ENCODE measurements around the gene IRS2.

The IRS2 gene

GRCh38 chr13:109760951-109761350 lies 25.4 kb downstream of the IRS2 start:
- DNase-seq = no peak

- no peak for DNase-seq
These were observed 26.0 kb downstream of the IRS2 start for GRCh38 chr13:109760402-109760801.

GRCh38 chr13:109759609-109760008 lies 26.8 kb downstream of the IRS2 start:
- DNase-seq = no peak

GRCh38 chr13:109758937-109759480 lies 27.4 kb downstream of the IRS2 start:
- no peak for DNase-seq

- no peak for DNase-seq
These were observed 29.6 kb downstream of the IRS2 start for GRCh38 chr13:109756778-109757177.

GRCh38 chr13:109755997-109756396 lies 30.4 kb downstream of the IRS2 start:
- no peak for DNase-seq

- no peak for DNase-seq
These were observed 30.8 kb downstream of the IRS2 start for GRCh38 chr13:109755551-109755950.

- no peak for DNase-seq
These were observed 34.9 kb downstream of the IRS2 start for GRCh38 chr13:109751477-109751876.

GRCh38 chr13:109750221-109750775 lies 36.1 kb downstream of the IRS2 start:
- no peak for DNase-seq

- DNase-seq = no peak
These were observed 37.0 kb downstream of the IRS2 start for GRCh38 chr13:109749365-109749764.

- DNase-seq = no peak
These were observed 37.7 kb downstream of the IRS2 start for GRCh38 chr13:109748677-109749076.

GRCh38 chr13:109747524-109747923 lies 38.9 kb downstream of the IRS2 start:
- DNase-seq = no peak

- no peak for DNase-seq
These were observed 40.0 kb downstream of the IRS2 start for GRCh38 chr13:109746364-109746763.

- DNase-seq = no peak
These were observed 40.7 kb downstream of the IRS2 start for GRCh38 chr13:109745702-109746101.

- no peak for DNase-seq
These were observed 41.3 kb downstream of the IRS2 start for GRCh38 chr13:109745060-109745459.

- peak in 10 of 56 donors; percentile 16 to 82 (median 38) for DNase-seq
These were observed 41.8 kb downstream of the IRS2 start for GRCh38 chr13:109744512-109745051.

- DNase-seq = peak in 2 of 56 donors; percentile 12 to 33
These were observed 42.5 kb downstream of the IRS2 start for GRCh38 chr13:109743706-109744453.

GRCh38 chr13:109741966-109742365 lies 44.4 kb downstream of the IRS2 start:
- DNase-seq = no peak

GRCh38 chr13:109740721-109741120 lies 45.7 kb downstream of the IRS2 start:
- no peak for DNase-seq

- peak in 4 of 56 donors; percentile 29 to 47 (median 40) for DNase-seq
These were observed 46.3 kb downstream of the IRS2 start for GRCh38 chr13:109740121-109740520.

GRCh38 chr13:109738298-109738746 lies 48.1 kb downstream of the IRS2 start:
- peak in 1 of 56 donors; percentile 29 for DNase-seq

- no peak for DNase-seq
These were observed 48.8 kb downstream of the IRS2 start for GRCh38 chr13:109737606-109738005.

Measured in amygdala (tissue), 56 donors.